ENCODE measurements around the gene MFAP3L.

The MFAP3L gene

DNA sequence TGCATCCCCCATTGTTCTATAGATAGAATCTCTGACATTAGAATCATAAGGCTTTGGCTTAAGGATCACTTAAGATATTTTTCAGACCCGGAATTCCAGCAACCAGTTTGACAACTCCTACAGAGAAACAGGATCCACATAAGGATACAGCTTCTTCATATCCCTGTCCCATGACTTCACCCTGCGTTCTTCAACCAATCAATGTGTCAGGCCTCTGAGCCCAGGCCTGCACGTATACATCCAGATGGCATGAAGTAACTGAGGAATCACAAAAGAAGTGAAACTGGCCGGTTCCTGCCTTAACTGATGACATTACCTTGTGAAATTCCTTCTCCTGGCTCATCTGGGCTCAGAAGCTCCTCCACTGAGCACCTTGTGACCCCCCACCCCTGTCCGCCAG is 85.1 kb downstream of the MFAP3L start:
- no peak overlapping the region for H3K4me3 ChIP-seq (ENCODE audit: low read depth, low read length)
- TF ChIP-seq, protein P1, sequence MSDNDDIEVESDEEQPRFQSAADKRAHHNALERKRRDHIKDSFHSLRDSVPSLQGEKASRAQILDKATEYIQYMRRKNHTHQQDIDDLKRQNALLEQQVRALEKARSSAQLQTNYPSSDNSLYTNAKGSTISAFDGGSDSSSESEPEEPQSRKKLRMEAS (IDR thresholded peaks at IDR 0.05; ENCODE audit: low read depth, low read length): no peak
- DNase-seq (ENCODE audit: low read depth): no peak

DNA sequence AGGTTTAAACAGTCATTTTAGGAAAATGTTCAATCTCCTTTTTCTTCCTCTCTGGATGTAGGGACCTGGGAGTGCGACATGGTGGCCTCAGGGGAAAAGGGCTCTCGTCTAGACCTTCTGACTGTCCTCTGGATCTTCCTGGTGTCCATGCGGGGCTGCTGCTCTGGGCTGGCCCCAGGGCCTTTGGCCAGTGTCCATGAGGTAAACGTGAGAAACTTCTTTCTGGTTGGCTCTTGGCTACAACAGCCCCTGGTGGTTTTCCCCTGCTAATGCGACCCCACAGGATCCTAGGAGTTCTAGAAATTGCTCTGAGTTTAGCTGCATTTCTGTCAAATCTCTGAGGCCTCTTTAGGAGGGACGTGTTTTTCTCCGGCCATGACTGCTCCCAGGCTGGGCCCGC is 85.7 kb downstream of the MFAP3L start:
- no peak for DNase-seq (ENCODE audit: low read depth)
- no peak overlapping the region for H3K4me3 ChIP-seq (ENCODE audit: low read depth, low read length)
- TF ChIP-seq MYC (IDR thresholded peaks at IDR 0.05; ENCODE audit: low read depth, low read length): no peak
- TF ChIP-seq, protein P1 (IDR thresholded peaks at IDR 0.05; ENCODE audit: low read depth, low read length): no peak
- TF ChIP-seq, protein P2, sequence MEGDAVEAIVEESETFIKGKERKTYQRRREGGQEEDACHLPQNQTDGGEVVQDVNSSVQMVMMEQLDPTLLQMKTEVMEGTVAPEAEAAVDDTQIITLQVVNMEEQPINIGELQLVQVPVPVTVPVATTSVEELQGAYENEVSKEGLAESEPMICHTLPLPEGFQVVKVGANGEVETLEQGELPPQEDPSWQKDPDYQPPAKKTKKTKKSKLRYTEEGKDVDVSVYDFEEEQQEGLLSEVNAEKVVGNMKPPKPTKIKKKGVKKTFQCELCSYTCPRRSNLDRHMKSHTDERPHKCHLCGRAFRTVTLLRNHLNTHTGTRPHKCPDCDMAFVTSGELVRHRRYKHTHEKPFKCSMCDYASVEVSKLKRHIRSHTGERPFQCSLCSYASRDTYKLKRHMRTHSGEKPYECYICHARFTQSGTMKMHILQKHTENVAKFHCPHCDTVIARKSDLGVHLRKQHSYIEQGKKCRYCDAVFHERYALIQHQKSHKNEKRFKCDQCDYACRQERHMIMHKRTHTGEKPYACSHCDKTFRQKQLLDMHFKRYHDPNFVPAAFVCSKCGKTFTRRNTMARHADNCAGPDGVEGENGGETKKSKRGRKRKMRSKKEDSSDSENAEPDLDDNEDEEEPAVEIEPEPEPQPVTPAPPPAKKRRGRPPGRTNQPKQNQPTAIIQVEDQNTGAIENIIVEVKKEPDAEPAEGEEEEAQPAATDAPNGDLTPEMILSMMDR (IDR thresholded peaks at IDR 0.05; ENCODE audit: low read depth, low read length): no peak
- no peak for TF ChIP-seq POLR2A (IDR thresholded peaks at IDR 0.05; ENCODE audit: extremely low read depth, insufficient read length)

All from NB4 (cell line).